ENCODE data around the gene GABBR2. TPM values are rescaled to one million over a fixed set of nuclear protein-coding genes. Genes with fewer than 3 reads are reported as not detected.
"Not testable (repeated sequence)": the region's sequence is repeated elsewhere in the genome, so short reads cannot be mapped to it uniquely, and the experiment has no call there.

GABBR2 gene
- total RNA-seq, 2 donors from 2014 or later, result not detected

DNA sequence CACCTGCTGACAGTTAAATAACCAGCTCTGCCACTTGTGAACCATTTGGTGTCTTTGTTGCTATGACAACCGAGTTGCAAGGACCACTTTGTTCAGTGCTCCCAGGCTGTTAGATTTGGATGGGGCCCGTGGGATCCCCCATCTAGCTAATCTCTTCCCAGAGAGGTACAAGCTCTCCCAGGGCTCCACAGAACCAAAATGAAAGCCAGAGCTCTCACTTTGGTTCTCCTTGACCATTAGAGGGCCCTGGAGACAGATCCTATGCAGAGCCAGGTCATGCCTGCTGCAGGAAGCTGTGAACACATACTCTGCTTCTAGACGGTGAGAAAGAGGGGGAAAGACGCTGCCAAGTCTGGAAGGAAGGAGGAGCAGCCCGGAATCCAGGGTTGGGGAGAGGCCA, 224.6 kb downstream of the GABBR2 start:
- no peaks in the 10 kb centered on the region for H3K36me3 Mint-ChIP-seq
- DNase-seq (ENCODE audit: low spot score in 2 of 2) (no peak), ATAC-seq (no peak)
- H3K9me3 Mint-ChIP-seq, result no peaks in the 10 kb centered on the region
- no peak overlapping the region for H3K27ac Mint-ChIP-seq

DNA sequence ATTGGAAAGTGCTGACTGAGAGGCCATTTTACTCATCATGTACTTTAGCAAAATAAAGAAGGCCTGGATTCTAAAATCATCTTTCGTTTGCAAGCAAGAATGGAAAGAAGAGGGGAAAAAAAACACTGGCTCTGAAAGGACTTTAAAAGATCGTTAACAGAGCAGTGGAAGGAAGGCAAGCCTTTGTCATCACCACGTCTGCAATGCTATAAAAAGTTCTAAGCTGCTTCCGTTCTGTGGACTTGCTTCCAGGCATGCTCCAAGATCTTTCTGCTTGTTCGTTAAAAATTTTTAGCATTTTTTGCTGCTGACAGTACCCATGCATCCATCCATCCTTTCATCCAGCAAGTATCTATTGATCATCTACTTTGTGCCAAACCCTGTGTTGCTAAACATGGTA, 226.5 kb downstream of the GABBR2 start:
- H3K27ac Mint-ChIP-seq, result no peak overlapping the region
- DNase-seq (ENCODE audit: low spot score in 2 of 2) (no peak), ATAC-seq (no peak)
- no peaks in the 10 kb centered on the region for H3K9me3 Mint-ChIP-seq
- H3K36me3 Mint-ChIP-seq, result no peaks in the 10 kb centered on the region

DNA sequence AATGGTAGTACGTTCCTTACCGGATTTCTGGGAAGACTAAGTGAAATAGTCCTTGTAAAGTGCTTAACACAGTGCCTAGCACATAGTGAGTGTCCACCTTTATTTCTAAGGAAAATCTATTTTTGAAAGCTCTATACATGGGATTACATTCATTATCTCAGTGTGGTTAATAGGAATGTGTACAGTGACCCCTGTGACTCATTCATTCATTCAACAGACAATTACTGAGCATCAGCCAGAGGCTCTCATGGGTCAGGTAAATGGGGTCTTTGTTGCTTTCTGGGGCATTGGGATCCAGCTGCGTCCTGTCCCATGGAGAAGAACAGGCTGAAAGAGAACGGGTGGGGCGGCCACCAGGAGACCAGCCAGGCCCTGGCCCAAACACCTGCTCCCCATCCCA, 227.1 kb downstream of the GABBR2 start:
- ATAC-seq (no peak), DNase-seq (ENCODE audit: low spot score in 2 of 2) (no peak)
- Mint-ChIP-seq H3K9me3 (no peaks in the 10 kb centered on the region), H3K36me3 (no peaks in the 10 kb centered on the region), H3K27ac (no peak overlapping the region)

DNA sequence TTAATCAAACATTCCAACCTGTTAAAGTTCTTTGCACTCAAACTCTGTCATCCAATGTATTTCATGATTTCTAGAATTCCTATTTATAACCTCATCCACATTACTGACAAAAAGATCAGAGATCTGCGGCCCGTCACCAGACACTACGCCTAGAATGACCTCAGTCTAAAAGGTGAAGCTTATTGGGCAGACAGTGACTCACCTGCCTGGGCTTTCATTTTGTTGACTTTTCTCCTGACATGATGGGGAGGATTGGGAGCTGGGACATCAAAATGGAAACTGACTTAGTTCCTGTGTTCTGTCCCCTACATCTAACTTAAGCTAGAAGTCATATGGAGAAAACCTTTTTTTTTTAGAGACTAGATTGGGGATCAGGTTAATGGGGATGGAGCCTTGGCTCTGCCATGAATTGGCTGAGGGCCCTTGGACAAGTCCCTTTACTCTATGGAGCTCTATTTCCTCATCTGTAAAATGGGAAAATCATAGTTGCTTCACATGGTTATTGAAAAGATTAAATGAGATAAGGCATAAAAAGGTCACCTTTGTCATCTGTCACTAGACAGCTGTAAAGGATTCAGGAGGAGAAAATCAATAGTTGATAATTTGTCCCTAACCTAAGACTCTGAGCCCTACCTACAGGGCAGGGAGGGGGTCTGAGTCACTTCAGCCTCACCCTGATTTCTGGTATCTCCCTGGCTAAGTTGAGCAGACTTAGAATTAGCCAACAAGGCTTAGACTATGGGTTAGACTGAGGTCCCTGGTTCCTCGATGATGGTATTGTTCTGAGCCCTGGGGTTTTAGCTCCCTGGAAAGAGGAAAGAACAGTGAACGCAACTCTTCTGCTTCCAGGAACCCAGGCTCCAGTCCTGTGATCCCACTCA, 228.5 kb downstream of the GABBR2 start:
- H3K27ac Mint-ChIP-seq, result no peak overlapping the region
- H3K9me3 Mint-ChIP-seq, result no peaks in the 10 kb centered on the region
- no peak for ATAC-seq
- DNase-seq (ENCODE audit: low spot score in 2 of 2), result no peak
- no peaks in the 10 kb centered on the region for H3K36me3 Mint-ChIP-seq

DNA sequence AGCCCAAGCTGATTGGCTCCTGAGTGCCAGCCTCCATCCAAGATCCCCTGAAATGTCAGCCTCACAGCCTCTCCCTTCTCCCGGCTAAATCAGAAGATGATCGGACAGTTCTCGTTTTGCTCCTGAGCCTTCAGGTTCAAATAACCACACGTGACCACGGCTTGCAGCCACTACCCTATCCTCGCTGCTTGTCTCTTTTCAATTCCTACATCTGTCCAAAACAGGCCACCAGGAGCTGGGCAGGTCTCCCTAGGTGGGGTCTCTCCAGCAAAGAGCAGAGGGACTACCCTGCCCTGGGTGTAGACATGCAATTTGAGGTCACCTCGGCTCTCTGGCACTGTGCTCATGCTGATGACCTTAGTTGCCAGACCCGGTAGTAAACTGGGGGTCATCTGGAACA, 229.3 kb downstream of the GABBR2 start:
- no peaks in the 10 kb centered on the region for H3K36me3 Mint-ChIP-seq
- DNase-seq (ENCODE audit: low spot score in 2 of 2), result no peak
- no peak for ATAC-seq
- H3K27ac Mint-ChIP-seq, result no peak overlapping the region
- H3K9me3 Mint-ChIP-seq, result no peaks in the 10 kb centered on the region

DNA sequence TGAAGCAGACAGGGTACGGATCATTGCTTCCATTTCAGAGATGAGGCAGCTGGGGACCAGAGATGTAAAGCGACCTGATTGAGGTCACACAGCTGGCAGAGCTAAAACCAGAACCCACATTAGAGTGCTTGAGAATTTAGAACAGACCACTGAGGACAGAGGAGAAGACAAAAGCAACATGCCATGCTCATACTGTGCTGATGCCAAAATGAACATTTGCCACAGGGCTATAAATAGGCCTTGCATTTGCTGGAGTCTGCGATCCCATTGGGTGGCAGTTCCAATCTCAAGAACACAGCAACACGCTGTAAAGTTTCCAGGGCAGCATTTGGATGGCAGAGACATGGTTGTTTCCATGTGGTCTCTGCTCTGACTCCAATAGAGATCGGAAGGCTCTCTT, 230.9 kb downstream of the GABBR2 start:
- no peaks in the 10 kb centered on the region for H3K36me3 Mint-ChIP-seq
- DNase-seq (ENCODE audit: low spot score in 2 of 2) (no peak), ATAC-seq (no peak)
- no peak overlapping the region for H3K27ac Mint-ChIP-seq
- no peaks in the 10 kb centered on the region for H3K9me3 Mint-ChIP-seq

DNA sequence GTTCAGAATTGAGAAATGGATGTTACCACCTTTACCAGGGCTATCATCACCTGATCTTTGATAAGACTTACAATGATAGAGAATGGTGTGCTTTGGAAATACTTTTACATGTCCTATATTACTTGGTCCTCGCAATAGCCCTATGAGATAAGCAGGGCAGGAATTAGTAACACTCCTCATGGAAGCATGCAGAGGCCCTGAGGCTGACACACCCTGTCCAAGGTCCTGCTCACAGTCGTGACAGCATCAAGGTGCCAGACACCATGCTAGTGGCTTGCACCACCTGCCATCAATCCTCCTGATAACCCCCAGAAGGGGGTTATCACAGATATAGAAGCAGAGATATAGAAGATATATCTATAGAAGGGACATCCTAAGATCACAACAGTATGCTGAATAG, 236.5 kb downstream of the GABBR2 start:
- Mint-ChIP-seq H3K36me3 (peaks cover 0 to 4% of the 10 kb centered on the region in 2 donors), H3K27ac (no peak overlapping the region), H3K9me3 (peaks cover 0 to 4% of the 10 kb centered on the region in 2 donors)
- ATAC-seq, result no peak
- no peak for DNase-seq (ENCODE audit: low spot score in 2 of 2)

DNA sequence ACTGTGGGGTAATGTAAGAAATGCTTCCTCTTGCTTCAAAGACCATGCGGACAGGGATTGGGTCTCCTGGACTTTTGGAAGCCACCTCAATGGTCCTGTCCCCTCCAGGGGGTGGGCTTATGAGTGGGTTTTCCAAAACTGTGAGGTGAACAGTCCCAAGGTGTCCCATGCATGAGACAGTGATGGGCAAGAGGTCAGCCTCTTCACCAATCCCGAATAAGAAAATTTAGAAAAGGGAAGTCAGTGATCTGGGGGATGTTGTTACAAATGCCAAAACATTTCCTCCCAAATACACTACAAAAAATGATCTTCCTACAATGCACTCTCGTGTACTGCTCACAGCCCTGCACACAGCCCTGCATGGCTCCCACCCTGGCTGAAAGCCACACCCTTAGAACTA, 237.6 kb downstream of the GABBR2 start:
- DNase-seq (ENCODE audit: low spot score in 2 of 2) (no peak), ATAC-seq (no peak)
- H3K27ac Mint-ChIP-seq, result no peak overlapping the region
- peaks cover 0 to 9% of the 10 kb centered on the region in 2 donors for H3K36me3 Mint-ChIP-seq
- peaks cover 0 to 8% of the 10 kb centered on the region in 2 donors for H3K9me3 Mint-ChIP-seq

DNA sequence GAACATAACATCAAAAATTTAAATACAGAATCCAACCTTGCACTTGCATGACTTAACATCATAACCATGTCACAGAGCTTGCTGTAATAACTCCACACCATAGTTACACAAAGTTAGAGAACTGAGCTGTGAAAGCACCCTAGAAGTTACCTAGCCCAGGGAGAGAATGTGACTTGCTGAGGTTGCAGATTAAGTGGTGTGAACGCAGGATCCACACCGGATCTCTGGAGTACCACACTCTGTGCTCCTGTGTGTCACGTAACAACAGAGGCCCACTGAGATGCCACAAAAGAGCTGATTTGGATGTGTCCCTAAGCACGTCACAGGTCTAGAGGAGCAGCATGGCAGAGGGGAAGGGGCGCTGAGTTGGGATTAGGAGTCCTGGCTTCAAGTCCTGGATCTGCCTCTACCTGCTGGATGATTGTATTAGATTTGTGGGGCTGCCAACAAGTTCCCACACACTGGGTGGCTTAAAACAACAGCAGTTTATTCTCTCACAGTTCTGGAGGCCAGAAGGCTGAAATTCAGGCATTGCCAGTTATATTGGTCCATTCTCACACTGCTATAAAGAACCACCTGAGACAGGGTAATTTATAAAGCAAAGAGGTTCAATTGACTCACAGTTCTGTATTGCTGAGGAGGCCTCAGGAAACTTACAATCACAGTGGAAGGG, 240.0 kb downstream of the GABBR2 start:
- Mint-ChIP-seq H3K9me3 (peaks cover 0 to 8% of the 10 kb centered on the region in 2 donors), H3K36me3 (peaks cover 0 to 9% of the 10 kb centered on the region in 2 donors), H3K27ac (no peak overlapping the region)
- DNase-seq (ENCODE audit: low spot score in 2 of 2) (no peak), ATAC-seq (no peak)

DNA sequence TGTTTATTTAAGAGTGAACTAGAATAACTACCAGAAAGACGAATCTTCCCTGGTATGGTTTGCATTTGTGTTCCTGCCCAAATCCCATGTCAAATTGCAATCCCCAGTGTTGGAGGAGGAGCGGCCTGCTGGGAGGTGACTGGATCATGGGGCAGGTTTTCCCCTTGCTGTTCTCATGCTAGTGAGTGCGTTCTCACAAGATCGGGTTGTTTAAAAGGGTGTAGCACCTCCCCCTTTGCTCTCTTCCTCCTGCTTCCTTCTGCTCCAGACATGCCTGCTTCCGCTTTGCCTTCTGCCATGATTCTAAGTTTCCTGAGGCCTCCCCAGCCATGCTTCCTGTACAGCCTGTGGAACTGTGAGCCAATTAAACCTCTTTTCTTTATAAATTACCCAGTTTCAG, 242.9 kb downstream of the GABBR2 start:
- no peak for ATAC-seq
- DNase-seq (ENCODE audit: low spot score in 2 of 2), result no peak
- Mint-ChIP-seq H3K9me3 (peaks cover 5 to 19% of the 10 kb centered on the region in 2 donors), H3K27ac (no peak overlapping the region), H3K36me3 (peaks cover 11 to 14% of the 10 kb centered on the region in 2 donors)

DNA sequence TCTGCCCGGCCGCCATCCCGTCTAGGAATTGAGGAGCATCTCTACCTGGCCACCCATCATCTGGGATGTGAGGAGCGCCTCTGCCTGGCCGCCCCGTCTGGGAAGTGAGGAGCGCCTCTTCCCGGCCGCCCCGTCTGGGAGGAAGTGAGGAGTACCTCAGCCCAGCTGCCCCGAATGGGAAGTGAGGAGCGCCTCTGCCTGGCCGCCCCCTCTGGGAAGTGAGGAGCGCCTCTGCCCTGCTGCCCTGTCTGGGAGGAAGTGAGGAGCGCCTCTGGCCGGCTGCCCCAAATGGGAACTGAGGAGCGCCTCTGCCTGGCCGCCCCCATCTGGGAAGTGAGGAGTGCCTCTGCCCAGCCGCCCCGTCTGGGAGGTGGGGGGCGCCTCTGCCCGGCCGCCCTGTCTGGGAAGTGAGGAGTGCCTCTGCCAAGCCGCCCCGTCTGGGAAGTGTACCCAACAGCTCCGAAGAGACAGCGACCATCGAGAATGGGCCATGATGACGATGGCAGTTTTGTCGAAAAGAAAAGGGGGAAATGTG, 244.5 kb downstream of the GABBR2 start:
- peaks cover 8 to 26% of the 10 kb centered on the region in 2 donors for H3K9me3 Mint-ChIP-seq
- not testable (repeated sequence) for ATAC-seq; DNase-seq (ENCODE audit: low spot score in 2 of 2); H3K27ac Mint-ChIP-seq
- peaks cover 13% of the 10 kb centered on the region in 2 donors for H3K36me3 Mint-ChIP-seq

DNA sequence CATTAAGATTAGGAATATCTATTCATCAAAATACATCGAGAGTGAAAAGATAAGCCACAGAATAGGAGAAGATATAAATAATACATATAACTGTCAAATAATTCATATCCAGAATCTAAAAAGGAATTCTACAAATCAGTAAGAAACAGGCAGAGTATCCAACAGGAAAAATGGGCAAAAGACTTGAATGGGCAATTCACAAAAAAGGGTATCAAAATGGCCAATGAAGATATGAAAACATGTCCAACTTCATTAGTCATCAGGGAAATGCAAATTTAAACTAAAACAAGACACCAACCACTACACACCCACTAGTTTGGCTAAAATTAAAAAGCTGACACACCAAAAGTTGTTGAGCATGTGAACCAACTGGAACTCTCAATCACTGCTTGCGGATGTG, 246.4 kb downstream of the GABBR2 start:
- no peak overlapping the region for H3K27ac Mint-ChIP-seq
- H3K9me3 Mint-ChIP-seq, result peaks cover 13 to 31% of the 10 kb centered on the region in 2 donors
- DNase-seq (ENCODE audit: low spot score in 2 of 2), result no peak
- no peak for ATAC-seq
- peaks cover 13 to 18% of the 10 kb centered on the region in 2 donors for H3K36me3 Mint-ChIP-seq

DNA sequence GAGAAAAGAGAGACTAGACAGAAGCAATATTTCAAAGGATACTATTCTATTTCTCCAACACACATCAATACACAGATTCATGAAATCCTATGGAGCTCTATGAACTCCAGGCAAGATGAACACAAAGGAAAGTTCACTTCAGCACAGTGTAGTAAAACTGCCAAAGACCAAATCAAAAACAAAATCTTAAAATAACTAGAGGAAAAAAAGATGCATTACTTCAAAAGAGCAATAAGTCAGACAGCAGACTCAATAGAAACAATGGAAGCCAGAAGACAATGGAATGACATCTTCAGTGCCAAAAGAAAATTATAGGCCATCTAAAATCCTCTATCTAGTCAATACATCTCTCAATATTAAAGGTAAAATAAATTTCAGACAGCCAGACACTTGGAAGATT, 248.0 kb downstream of the GABBR2 start:
- DNase-seq (ENCODE audit: low spot score in 2 of 2), result no peak
- Mint-ChIP-seq H3K36me3 (peaks cover 13% of the 10 kb centered on the region in 2 donors), H3K27ac (no peak overlapping the region), H3K9me3 (peaks cover 13 to 27% of the 10 kb centered on the region in 2 donors)
- no peak for ATAC-seq

DNA sequence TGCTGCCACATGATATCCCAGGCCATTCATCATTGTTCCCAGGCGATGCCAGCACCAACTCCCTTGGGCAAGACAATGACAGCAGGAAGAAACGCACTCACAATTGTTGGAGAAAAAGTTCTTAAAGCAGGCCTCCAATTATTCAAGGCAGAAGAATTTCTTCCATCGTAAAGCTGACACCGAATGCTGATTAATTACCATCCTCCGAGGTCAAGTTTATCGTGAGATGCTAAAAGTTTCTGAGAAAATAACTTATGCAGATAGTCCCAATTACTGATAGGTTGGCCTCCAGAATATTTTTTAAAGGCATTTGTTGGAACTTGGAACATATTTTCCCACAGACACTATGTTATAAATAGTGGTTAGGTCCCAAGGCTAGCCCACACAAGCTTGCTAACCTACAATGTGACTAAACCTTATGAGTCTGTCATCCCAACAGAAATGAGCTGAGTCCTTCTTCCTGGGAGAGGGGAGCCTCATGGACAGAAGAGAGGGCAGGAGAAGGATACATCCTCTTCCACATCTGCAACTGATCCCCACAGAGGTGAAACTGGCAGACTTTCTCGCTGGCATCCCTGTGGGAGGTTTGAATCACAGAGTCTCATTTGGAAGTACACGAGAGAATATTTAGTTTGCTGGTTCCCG, 250.9 kb downstream of the GABBR2 start:
- no peak for DNase-seq (ENCODE audit: low spot score in 2 of 2)
- H3K27ac Mint-ChIP-seq, result no peak overlapping the region
- H3K9me3 Mint-ChIP-seq, result peaks cover 13 to 27% of the 10 kb centered on the region in 2 donors
- H3K36me3 Mint-ChIP-seq, result peaks cover 13% of the 10 kb centered on the region in 2 donors
- no peak for ATAC-seq

DNA sequence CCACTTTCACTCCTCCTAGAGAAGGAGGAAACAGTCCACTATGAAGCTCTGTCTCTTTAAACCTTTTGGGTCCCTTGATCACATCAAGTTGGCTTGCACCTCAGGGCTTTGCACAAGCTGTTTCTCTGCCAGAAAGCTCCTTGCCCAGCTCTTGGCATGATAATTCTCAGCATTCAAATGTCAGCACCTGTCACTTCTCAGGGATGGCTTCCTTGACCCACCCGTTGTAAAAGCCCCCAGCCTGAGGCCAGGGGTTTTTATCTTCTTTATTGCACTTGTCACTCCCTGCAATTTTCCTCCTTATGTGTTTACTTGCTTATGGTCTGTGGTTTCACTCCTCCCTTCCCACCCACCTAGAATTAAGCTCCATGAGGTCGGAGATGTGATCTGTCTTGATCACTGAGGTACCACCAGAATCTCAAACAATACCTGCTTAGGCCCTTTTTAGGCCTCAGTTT, 252.6 kb downstream of the GABBR2 start:
- Mint-ChIP-seq H3K9me3 (peaks cover 12 to 20% of the 10 kb centered on the region in 2 donors), H3K27ac (no peak overlapping the region), H3K36me3 (peaks cover 5 to 12% of the 10 kb centered on the region in 2 donors)
- ATAC-seq, result no peak
- no peak for DNase-seq (ENCODE audit: low spot score in 2 of 2)

DNA sequence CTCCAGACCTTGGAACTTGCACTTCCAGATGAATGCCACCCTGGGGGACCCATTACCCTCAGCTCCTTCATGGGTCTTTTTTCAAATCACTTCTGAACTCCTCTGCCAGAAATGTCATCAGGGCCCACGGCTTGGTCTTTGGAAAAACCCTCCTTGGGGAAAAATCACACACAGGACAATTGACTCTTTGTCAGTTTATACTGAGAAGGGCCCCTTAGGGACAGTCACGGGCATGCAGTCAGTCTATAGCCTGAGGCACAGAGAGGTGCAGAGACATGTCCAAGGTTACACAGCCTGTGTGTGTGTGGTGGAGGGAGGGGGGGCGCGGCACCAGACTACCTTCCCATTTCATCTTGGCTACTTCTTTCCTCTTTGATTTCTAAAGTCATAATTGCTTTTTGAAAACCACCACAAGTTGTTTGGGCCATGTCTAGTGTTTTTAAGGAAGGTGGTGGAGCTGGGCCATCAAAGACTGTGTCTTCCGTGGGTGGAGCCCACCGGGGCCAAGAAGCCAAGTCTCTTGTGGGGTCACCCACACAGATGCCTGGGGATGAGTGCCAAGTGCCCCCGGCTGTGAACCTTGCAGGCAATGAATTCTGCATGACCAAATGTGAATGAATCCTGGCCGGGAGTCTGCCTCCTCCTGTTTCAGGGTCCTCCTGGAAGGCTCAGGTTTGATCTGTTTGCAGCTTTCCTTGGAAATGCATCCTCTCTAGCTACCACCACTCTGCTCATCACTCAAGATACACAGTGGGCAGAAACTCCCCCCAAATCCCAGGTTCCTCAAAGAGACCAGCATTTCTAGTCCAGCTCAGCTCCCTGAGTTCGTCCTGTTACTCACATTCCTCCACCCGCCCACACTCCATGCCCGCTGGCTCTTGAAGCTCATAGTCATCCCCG, 253.2 kb downstream of the GABBR2 start:
- no peak for DNase-seq (ENCODE audit: low spot score in 2 of 2)
- H3K27ac Mint-ChIP-seq, result no peak overlapping the region
- peaks cover 0 to 6% of the 10 kb centered on the region in 2 donors for H3K36me3 Mint-ChIP-seq
- ATAC-seq, result no peak
- peaks cover 8 to 13% of the 10 kb centered on the region in 2 donors for H3K9me3 Mint-ChIP-seq
